HepG2 (cell line): Measurements from ENCODE around the gene NELFB. TPM values are rescaled to one million over a fixed set of nuclear protein-coding genes. Genes with fewer than 3 reads are reported as not detected.

Experiments used
- ARNTL ChIP-seq: sonication (generic); formaldehyde crosslinking; IDR thresholded peaks from 2 replicates; pipeline ENCODE4 v1.4.0; 2020; ENCODE audit warnings: mild to moderate bottlenecking, missing genetic modification reagents
- CREM ChIP-seq, 2 experiments: sonication (generic) in 1 of 2; formaldehyde crosslinking in 1 of 2; IDR thresholded peaks; 2 replicates each; pipeline versions ENCODE4 v1.4.0 to v1.6.1; 2016 to 2020; ENCODE audit warnings: antibody characterized with exemption in 1 of 2, mild to moderate bottlenecking in 1 of 2, missing genetic modification reagents in 1 of 2
- DMTF1 ChIP-seq: sonication (generic); formaldehyde crosslinking; IDR thresholded peaks from 2 replicates; pipeline ENCODE4 v1.4.0; 2020; ENCODE audit warnings: mild to moderate bottlenecking, missing genetic modification reagents
- FOXA3 ChIP-seq: IDR thresholded peaks from 2 replicates; pipeline ENCODE4 v1.6.1; 2016; ENCODE audit warnings: missing genetic modification reagents, missing compliant biosample characterization
- FOXP4 ChIP-seq: sonication (generic); formaldehyde crosslinking; IDR thresholded peaks from 2 replicates; pipeline ENCODE4 v1.4.0; 2020; ENCODE audit warnings: missing genetic modification reagents
- HMG20B ChIP-seq: conservative IDR thresholded peaks from 2 replicates; pipeline ENCODE4 v1.6.1; 2016; ENCODE audit warnings: missing genetic modification reagents, missing compliant biosample characterization
- HNF1A ChIP-seq, 2 experiments: sonication (generic) in 1 of 2; formaldehyde crosslinking in 1 of 2; IDR thresholded peaks; 2 replicates each; pipeline versions ENCODE4 v1.4.0 to v1.6.1; 2016 to 2020; ENCODE audit warnings: borderline replicate concordance in 1 of 2, low read depth in 1 of 2, mild to moderate bottlenecking in 1 of 2, missing genetic modification reagents in 1 of 2
- HOXA3 ChIP-seq: sonication (generic); formaldehyde crosslinking; IDR thresholded peaks from 2 replicates; pipeline ENCODE4 v1.5.0; 2020; ENCODE audit warnings: missing genetic modification reagents
- NFE2L1 ChIP-seq: sonication (generic); formaldehyde crosslinking; IDR thresholded peaks from 2 replicates; pipeline ENCODE4 v1.4.0; 2020; ENCODE audit warnings: missing genetic modification reagents, mild to moderate bottlenecking, borderline replicate concordance
- NFE2L2 ChIP-seq: fragments of 150-350 bp; IDR thresholded peaks from 2 replicates; pipeline ENCODE4 v1.6.1; 2014; ENCODE audit warnings: low read length
- PAF1 ChIP-seq: IDR thresholded peaks from 2 replicates; pipeline ENCODE4 v1.6.1; 2016; ENCODE audit warnings: missing genetic modification reagents, missing compliant biosample characterization
- SOX5 ChIP-seq: IDR thresholded peaks from 2 replicates; pipeline ENCODE4 v1.6.1; 2016; ENCODE audit warnings: borderline replicate concordance
- ZFP62 ChIP-seq: sonication (generic); formaldehyde crosslinking; IDR thresholded peaks from 2 replicates; pipeline ENCODE4 v1.4.0; 2020; ENCODE audit warnings: missing genetic modification reagents
- ZNF234 ChIP-seq: sonication (generic); formaldehyde crosslinking; conservative IDR thresholded peaks from 2 replicates; pipeline ENCODE4 v1.5.1; 2020; ENCODE audit warnings: mild to moderate bottlenecking, missing genetic modification reagents
- ZNF549 ChIP-seq: sonication (generic); formaldehyde crosslinking; IDR thresholded peaks from 2 replicates; pipeline ENCODE4 v1.5.0; 2020; ENCODE audit warnings: missing genetic modification reagents
- ZNF607 ChIP-seq: sonication (generic); formaldehyde crosslinking; IDR thresholded peaks from 2 replicates; pipeline ENCODE4 v1.5.1; 2020; ENCODE audit warnings: missing genetic modification reagents, mild to moderate bottlenecking, borderline replicate concordance
- ZNF619 ChIP-seq: sonication (generic); formaldehyde crosslinking; IDR thresholded peaks from 2 replicates; pipeline ENCODE4 v1.4.0; 2020; ENCODE audit warnings: mild to moderate bottlenecking, missing genetic modification reagents
- ZNF670 ChIP-seq: sonication (generic); formaldehyde crosslinking; IDR thresholded peaks from 2 replicates; pipeline ENCODE4 v1.8.0; 2022; ENCODE audit warnings: mild to moderate bottlenecking, missing genetic modification reagents, borderline replicate concordance
- ZNF772 ChIP-seq: sonication (generic); formaldehyde crosslinking; IDR thresholded peaks from 2 replicates; pipeline ENCODE4 v1.5.0; 2020; ENCODE audit warnings: mild to moderate bottlenecking, missing genetic modification reagents
- ZSCAN25 ChIP-seq: sonication (generic); formaldehyde crosslinking; IDR thresholded peaks from 2 replicates; pipeline ENCODE4 v1.8.0; 2022; ENCODE audit warnings: mild to moderate bottlenecking, missing genetic modification reagents
- polyA plus RNA-seq, 8 experiments: library from polyadenylated mRNA; depleted of rRNA in 3 of 8; stranded (reverse) in 7 of 8; unstranded in 1 of 8; fragments of >200 nt; fragmentation: Illumina TruSeq in 4 of 8; extraction: Trizol in 4 of 8; gene quantifications; 2 replicates each; pipeline versions ENCODE4 v1.2.1 to v1.2.3, GENCODE V29; 2011 to 2016; ENCODE audit warnings: low read depth in 4 of 8, missing spikeins in 1 of 8, mixed read lengths in 1 of 8; ENCODE audit not compliant: insufficient read depth in 1 of 8
- total RNA-seq, 5 experiments: library from RNA; depleted of rRNA; stranded (reverse); fragments of >200 nt; fragmentation: Illumina TruSeq; extraction: Trizol; gene quantifications; 2 replicates each; pipeline ENCODE4 v1.2.3, GENCODE V29; 2016; ENCODE audit warnings: low read depth in 1 of 5
- TF ChIP-seq, protein P1 (sequence below): IDR thresholded peaks from 2 replicates; pipeline ENCODE4 v1.6.1; 2016

NELFB gene
- total and polyA plus RNA-seq, 2 of the 13 experiments (the other 11 are each of a cell fraction or from before 2014, with no cell fraction given) = 26.5 to 45.8 TPM

GRCh38 chr9:137218754-137219271 lies 36.3 kb upstream of the NELFB start (continued):
- TF ChIP-seq ZNF549 (CRISPR knock-in tag) = no peak
- TF ChIP-seq HMG20B (CRISPR knock-in tag) = no peak
- TF ChIP-seq, protein P1, sequence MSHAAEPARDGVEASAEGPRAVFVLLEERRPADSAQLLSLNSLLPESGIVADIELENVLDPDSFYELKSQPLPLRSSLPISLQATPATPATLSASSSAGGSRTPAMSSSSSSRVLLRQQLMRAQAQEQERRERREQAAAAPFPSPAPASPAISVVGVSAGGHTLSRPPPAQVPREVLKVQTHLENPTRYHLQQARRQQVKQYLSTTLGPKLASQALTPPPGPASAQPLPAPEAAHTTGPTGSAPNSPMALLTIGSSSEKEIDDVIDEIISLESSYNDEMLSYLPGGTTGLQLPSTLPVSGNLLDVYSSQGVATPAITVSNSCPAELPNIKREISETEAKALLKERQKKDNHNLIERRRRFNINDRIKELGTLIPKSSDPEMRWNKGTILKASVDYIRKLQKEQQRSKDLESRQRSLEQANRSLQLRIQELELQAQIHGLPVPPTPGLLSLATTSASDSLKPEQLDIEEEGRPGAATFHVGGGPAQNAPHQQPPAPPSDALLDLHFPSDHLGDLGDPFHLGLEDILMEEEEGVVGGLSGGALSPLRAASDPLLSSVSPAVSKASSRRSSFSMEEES (CRISPR knock-in tag) = no peak
- TF ChIP-seq NFE2L1 (CRISPR knock-in tag) = no peak
- no peak for TF ChIP-seq ZFP62 (CRISPR knock-in tag)
- no peak for TF ChIP-seq ZNF234 (CRISPR knock-in tag)
- no peak for TF ChIP-seq HNF1A (IDR thresholded peaks at IDR 0.05; ENCODE audit: low read depth)
- TF ChIP-seq HNF1A (CRISPR knock-in tag; IDR thresholded peaks at IDR 0.05; ENCODE audit: borderline replicate concordance) = no peak
- TF ChIP-seq FOXA3 (CRISPR knock-in tag) = peak; percentile 55; the same call in 1 of the 2 replicates
- TF ChIP-seq ZSCAN25 (CRISPR knock-in tag) = no peak
- no peak for TF ChIP-seq DMTF1 (CRISPR knock-in tag)
- no peak for TF ChIP-seq ZNF619 (CRISPR knock-in tag)
- no peak for TF ChIP-seq ZNF670 (CRISPR knock-in tag)
- no peak for TF ChIP-seq CREM (IDR thresholded peaks at IDR 0.05)
- TF ChIP-seq CREM (CRISPR knock-in tag; IDR thresholded peaks at IDR 0.05) = no peak
- TF ChIP-seq PAF1 = no peak
- TF ChIP-seq ARNTL (CRISPR knock-in tag) = no peak; the same call in 1 of the 2 replicates
- TF ChIP-seq SOX5 (CRISPR knock-in tag) = no peak
- no peak for TF ChIP-seq ZNF772 (CRISPR knock-in tag)
- TF ChIP-seq HOXA3 (CRISPR knock-in tag) = peak; percentile 45; the same call in 1 of the 2 replicates
- TF ChIP-seq FOXP4 (CRISPR knock-in tag) = peak; percentile 69; the same call in 1 of the 2 replicates
- peak; percentile 53; the same call in 1 of the 2 replicates for TF ChIP-seq ZNF607 (CRISPR knock-in tag)
- TF ChIP-seq NFE2L2 = no peak
